Left ventricle myocardium inferior (tissue), 1 donor: ENCODE data around the gene WASHC2A. TPM values are rescaled to one million over a fixed set of nuclear protein-coding genes. Genes with fewer than 3 reads are reported as not detected.
"Not testable (repeated sequence)": the region's sequence is repeated elsewhere in the genome, so short reads cannot be mapped to it uniquely, and the experiment has no call there.

ENCODE experiments used
- DNase-seq: peaks from one replicate; pipeline ENCODE4 v3.0.0-alpha.2; 2020
- H3K27ac ChIP-seq: fragments of 200-600 bp; replicated peaks from 2 replicates; pipeline ENCODE4 v1.8.0; 2021
- H3K27me3 ChIP-seq: fragments of 200-600 bp; 2 replicates; pipeline ENCODE4 v1.8.0; 2021; ENCODE audit warnings: low read depth
- H3K36me3 ChIP-seq: fragments of 200-600 bp; 2 replicates; pipeline ENCODE4 v1.8.0; 2021
- H3K4me1 ChIP-seq: fragments of 200-600 bp; 2 replicates; pipeline ENCODE4 v1.8.0; 2021
- H3K4me3 ChIP-seq: fragments of 200-600 bp; 2 replicates; pipeline ENCODE4 v1.8.0; 2021; ENCODE audit warnings: mild to moderate bottlenecking, moderate library complexity
- H3K9me3 ChIP-seq: fragments of 200-600 bp; replicated peaks from 2 replicates; pipeline ENCODE4 v1.8.0; 2021
- CTCF ChIP-seq: fragments of 200-600 bp; IDR thresholded peaks from 2 replicates; pipeline ENCODE4 v1.8.0; 2021; ENCODE audit warnings: antibody characterized with exemption, mild to moderate bottlenecking, borderline replicate concordance
- intact Hi-C: fragments of 100-400 bp; cut with micrococcal nuclease; formaldehyde crosslinking; loops from one replicate; pipeline ENCODE4 v1.11.0; 2022
- total RNA-seq: library from RNA; stranded (reverse); fragmentation: NEBNext Ultra II Directional; extraction: Animal tissue kit (Norgen Biotek cat#: 25700); gene quantifications from one replicate; pipeline ENCODE4 v1.2.1, GENCODE V29; 2021
- donor health status: DM: no; HTN: yes; CAD: no; lungs with severe emphysema.

The WASHC2A gene
- total RNA-seq, 1 donor from 2014 or later, result 45.4 TPM

GRCh38 chr10:50061548-50061947 is 6.2 kb upstream of the WASHC2A start:
- intact Hi-C loops, H3K4me1 ChIP-seq, H3K9me3 ChIP-seq, DNase-seq, H3K4me3 ChIP-seq, H3K27ac ChIP-seq, H3K27me3 ChIP-seq, H3K36me3 ChIP-seq: not testable (repeated sequence)

- Histone ChIP-seq H3K4me3 (no peak overlapping the region), H3K27me3 (no peaks in the 10 kb centered on the region), H3K4me1 (peaks cover 17% of the 10 kb centered on the region), H3K9me3 (no peaks in the 10 kb centered on the region), H3K27ac (no peak overlapping the region), H3K36me3 (no peaks in the 10 kb centered on the region)
- intact Hi-C loops, result no loop called here
- DNase-seq, result no peak
- TF ChIP-seq CTCF, result no peak
These were observed 4.7 kb upstream of the WASHC2A start for GRCh38 chr10:50063100-50063499.

- DNase-seq, H3K9me3 ChIP-seq, H3K27me3 ChIP-seq, intact Hi-C loops, H3K36me3 ChIP-seq: not testable (repeated sequence)
- Histone ChIP-seq H3K4me3 (peak overlapping the region; percentile 85), H3K27ac (peak overlapping the region; percentile 89), H3K4me1 (peaks cover 17% of the 10 kb centered on the region)
These were observed 552 bp downstream of the WASHC2A start for GRCh38 chr10:50068352-50068659.

GRCh38 chr10:50075139-50075538 is 7.4 kb downstream of the WASHC2A start:
- H3K27me3 ChIP-seq, H3K27ac ChIP-seq, H3K4me3 ChIP-seq, H3K4me1 ChIP-seq, H3K36me3 ChIP-seq, intact Hi-C loops, H3K9me3 ChIP-seq, DNase-seq: not testable (repeated sequence)

- H3K27me3 ChIP-seq, H3K4me1 ChIP-seq, H3K27ac ChIP-seq, H3K36me3 ChIP-seq, H3K4me3 ChIP-seq, DNase-seq, intact Hi-C loops, H3K9me3 ChIP-seq: not testable (repeated sequence)
These were observed 7.8 kb downstream of the WASHC2A start for GRCh38 chr10:50075544-50075943.

GRCh38 chr10:50091304-50091703 is 23.6 kb downstream of the WASHC2A start:
- H3K27ac ChIP-seq, H3K9me3 ChIP-seq, DNase-seq, H3K4me3 ChIP-seq, intact Hi-C loops, H3K27me3 ChIP-seq, H3K4me1 ChIP-seq: not testable (repeated sequence)
- peaks cover 16% of the 10 kb centered on the region for H3K36me3 ChIP-seq

- intact Hi-C loops, H3K27ac ChIP-seq, H3K27me3 ChIP-seq: not testable (repeated sequence)
These were observed 25.2 kb downstream of the WASHC2A start for GRCh38 chr10:50092928-50093327.

GRCh38 chr10:50094630-50095029 is 26.9 kb downstream of the WASHC2A start:
- H3K9me3 ChIP-seq, DNase-seq, H3K36me3 ChIP-seq, H3K27me3 ChIP-seq, intact Hi-C loops, H3K4me3 ChIP-seq, H3K27ac ChIP-seq, H3K4me1 ChIP-seq: not testable (repeated sequence)

More at GRCh38 chr10:50092928-50093327, 25.2 kb downstream of the WASHC2A start:
- H3K4me3 ChIP-seq, H3K9me3 ChIP-seq, H3K36me3 ChIP-seq, H3K4me1 ChIP-seq, DNase-seq: not testable (repeated sequence)

- H3K4me1 ChIP-seq, DNase-seq, H3K27me3 ChIP-seq, intact Hi-C loops, H3K27ac ChIP-seq, H3K36me3 ChIP-seq, H3K9me3 ChIP-seq, H3K4me3 ChIP-seq: not testable (repeated sequence)
These were observed 27.6 kb downstream of the WASHC2A start for GRCh38 chr10:50095402-50095801.

- H3K9me3 ChIP-seq, DNase-seq, H3K27me3 ChIP-seq, H3K27ac ChIP-seq, H3K4me1 ChIP-seq, intact Hi-C loops, H3K4me3 ChIP-seq: not testable (repeated sequence)
- peaks cover 14% of the 10 kb centered on the region for H3K36me3 ChIP-seq
These were observed 29.0 kb downstream of the WASHC2A start for GRCh38 chr10:50096722-50097121.

- H3K9me3 ChIP-seq, H3K27me3 ChIP-seq, DNase-seq, intact Hi-C loops, H3K4me3 ChIP-seq: not testable (repeated sequence)
- H3K4me1 ChIP-seq, result peaks cover 11% of the 10 kb centered on the region
- peaks cover 23% of the 10 kb centered on the region for H3K36me3 ChIP-seq
- peak overlapping the region; percentile 38 for H3K27ac ChIP-seq
These were observed 30.9 kb downstream of the WASHC2A start for GRCh38 chr10:50098645-50099044.

- intact Hi-C loops, DNase-seq, H3K9me3 ChIP-seq, H3K4me3 ChIP-seq, H3K27me3 ChIP-seq: not testable (repeated sequence)
- Histone ChIP-seq H3K4me1 (peaks cover 11% of the 10 kb centered on the region), H3K36me3 (peaks cover 27% of the 10 kb centered on the region), H3K27ac (peak overlapping the region; percentile 47)
These were observed 33.4 kb downstream of the WASHC2A start for GRCh38 chr10:50101139-50101582.

- H3K27me3 ChIP-seq, H3K4me3 ChIP-seq, H3K9me3 ChIP-seq, DNase-seq, intact Hi-C loops: not testable (repeated sequence)
- Histone ChIP-seq H3K4me1 (peaks cover 11% of the 10 kb centered on the region), H3K36me3 (peaks cover 27% of the 10 kb centered on the region), H3K27ac (peak overlapping the region; percentile 40)
These were observed 34.0 kb downstream of the WASHC2A start for GRCh38 chr10:50101747-50102146.

- H3K4me3 ChIP-seq, DNase-seq, H3K27me3 ChIP-seq, H3K9me3 ChIP-seq, intact Hi-C loops: not testable (repeated sequence)
- Histone ChIP-seq H3K36me3 (peaks cover 27% of the 10 kb centered on the region), H3K27ac (peak overlapping the region; percentile 40), H3K4me1 (peaks cover 11% of the 10 kb centered on the region)
These were observed 34.5 kb downstream of the WASHC2A start for GRCh38 chr10:50102267-50102666.
